NCI-H1436 (cell line): ENCODE measurements around the gene MAP3K20.
A peak's percentile ranks its signal among the peaks of the same experiment; 100 is the strongest.

ENCODE experiments used
- DNase-seq: peaks from one replicate; lab custom pipeline; 2025; lab: John Stamatoyannopoulos, UW

Gene MAP3K20

GRCh38 chr2:173051463-173052215 is 24.0 kb upstream of the MAP3K20 start:
- no peak for DNase-seq

- DNase-seq: no peak
Measured at GRCh38 chr2:173053043-173053699, 22.5 kb upstream of the MAP3K20 start.

- no peak for DNase-seq
Measured at GRCh38 chr2:173054466-173054865, 21.2 kb upstream of the MAP3K20 start.

- no peak for DNase-seq
Measured at GRCh38 chr2:173056705-173057364, 18.8 kb upstream of the MAP3K20 start.

- DNase-seq: no peak
Measured at GRCh38 chr2:173058097-173058496, 17.5 kb upstream of the MAP3K20 start.

- no peak for DNase-seq
Measured at GRCh38 chr2:173058673-173059072, 17.0 kb upstream of the MAP3K20 start.

- no peak for DNase-seq
Measured at GRCh38 chr2:173059292-173059691, 16.4 kb upstream of the MAP3K20 start.

GRCh38 chr2:173059971-173060461 is 15.6 kb upstream of the MAP3K20 start:
- DNase-seq: no peak

- no peak for DNase-seq
Measured at GRCh38 chr2:173062801-173063200, 12.8 kb upstream of the MAP3K20 start.

GRCh38 chr2:173064151-173064805 is 11.4 kb upstream of the MAP3K20 start:
- no peak for DNase-seq

GRCh38 chr2:173066887-173067676 is 8.6 kb upstream of the MAP3K20 start:
- DNase-seq: no peak

GRCh38 chr2:173075056-173075780 is 428 bp upstream of the MAP3K20 start:
- DNase-seq: no peak

- peak; percentile 14 for DNase-seq
Measured at GRCh38 chr2:173076581-173077345, 1.1 kb downstream of the MAP3K20 start.

- no peak for DNase-seq
Measured at GRCh38 chr2:173077506-173078177, 2.0 kb downstream of the MAP3K20 start.

- DNase-seq: no peak
Measured at GRCh38 chr2:173079141-173079540, 3.5 kb downstream of the MAP3K20 start.

GRCh38 chr2:173079973-173080860 is 4.6 kb downstream of the MAP3K20 start:
- no peak for DNase-seq

- DNase-seq: no peak
Measured at GRCh38 chr2:173086518-173087213, 11.0 kb downstream of the MAP3K20 start.

- DNase-seq: no peak
Measured at GRCh38 chr2:173087214-173087581, 11.6 kb downstream of the MAP3K20 start.
